Panc1 (cell line): ENCODE measurements around the gene MBNL2. TPM values are rescaled to one million over a fixed set of nuclear protein-coding genes. Genes with fewer than 3 reads are reported as not detected.
A peak's percentile ranks its signal among the peaks of the same experiment; 100 is the strongest.

Experiments
- ATAC-seq: fragments of 200-7000 bp; cut with Tn5 transposase; 2 replicates; pipeline ENCODE4 v1.9.1; 2020; ENCODE audit warnings: mild to moderate bottlenecking, moderate library complexity
- BruUV-seq: library from RNA; stranded (reverse); fragments of 400-500 nt; replicated peaks from 2 replicates; lab custom pipeline; 2021; lab: Mats Ljungman, UMichigan
- CTCF ChIA-PET: fragments of 300-600 bp; sonication (Branson Sonifier 250); formaldehyde crosslinking; loops from one replicate; lab custom pipeline; 2022; ENCODE audit warnings: antibody characterized with exemption; lab: Charles Lee
- POLR2A ChIA-PET: fragments of 300-600 bp; sonication (Branson Sonifier 250); formaldehyde crosslinking; loops from one replicate; lab custom pipeline; 2022; ENCODE audit warnings: antibody characterized with exemption; lab: Charles Lee
- DNase-seq: peaks from one replicate; pipeline ENCODE4 v3.0.0-alpha.2; 2010; ENCODE audit warnings: low read depth, low spot score
- H3K27ac ChIP-seq: 2 replicates; pipeline ENCODE4 v1.5.1; 2011; ENCODE audit warnings: mild to moderate bottlenecking, low read length, inconsistent platforms
- H3K27me3 ChIP-seq: fragments of 200-500 bp; sonication (Bioruptor generic); 2 replicates; pipeline ENCODE4 v1.6.0; 2014; ENCODE audit warnings: low read length, inconsistent platforms; ENCODE audit not compliant: control insufficient read depth, insufficient read depth
- H3K36me3 ChIP-seq: fragments of 200-500 bp; sonication (Bioruptor generic); 2 replicates; pipeline ENCODE4 v1.5.1; 2014; ENCODE audit warnings: inconsistent platforms, mild to moderate bottlenecking, low read length, moderate library complexity; ENCODE audit not compliant: control insufficient read depth, insufficient read depth
- H3K4me1 ChIP-seq: 2 replicates; pipeline ENCODE4 v1.5.1; 2011; ENCODE audit warnings: inconsistent platforms, mild to moderate bottlenecking, low read length, moderate library complexity; ENCODE audit not compliant: control insufficient read depth, insufficient read depth
- H3K4me3 ChIP-seq, 2 experiments: 2 replicates each; pipeline ENCODE4 v1.5.1; 2011 to 2012; ENCODE audit warnings: low read depth in 2 of 2, low read length in 2 of 2, mild to moderate bottlenecking in 2 of 2, inconsistent platforms in 1 of 2, moderate library complexity in 1 of 2
- H3K9me3 ChIP-seq: fragments of 200-500 bp; sonication (Bioruptor generic); 2 replicates; pipeline ENCODE4 v1.5.1; 2014; ENCODE audit warnings: low read depth, mild to moderate bottlenecking, inconsistent platforms, low read length, moderate library complexity; ENCODE audit not compliant: control insufficient read depth, insufficient read depth
- POLR2AphosphoS5 ChIP-seq: IDR thresholded peaks from 2 replicates; pipeline ENCODE4 v1.6.1; 2012; ENCODE audit warnings: mild to moderate bottlenecking, low read depth, low read length, moderate library complexity
- REST ChIP-seq, 2 experiments: IDR thresholded peaks; 2 replicates each; pipeline ENCODE4 v1.6.1; 2011 to 2012; ENCODE audit warnings: low read depth in 2 of 2, control low read depth in 1 of 2, low read length in 1 of 2, mild to moderate bottlenecking in 1 of 2, moderate library complexity in 1 of 2; ENCODE audit not compliant: insufficient read depth in 1 of 2
- SIN3A ChIP-seq: IDR thresholded peaks from 2 replicates; pipeline ENCODE4 v1.6.1; 2012; ENCODE audit warnings: low read depth, mild to moderate bottlenecking, low read length, moderate library complexity, borderline replicate concordance; ENCODE audit not compliant: insufficient read depth
- TCF7L2 ChIP-seq: IDR thresholded peaks from 2 replicates; pipeline ENCODE4 v1.6.1; 2011; ENCODE audit warnings: mild to moderate bottlenecking, low read depth, low read length, inconsistent platforms
- in situ Hi-C: cut with HindIII; loops from 2 replicates; pipeline ENCODE4 v1.10.0; 2016; ENCODE audit warnings: low sequenced_read_pairs, low pct_unique_long_range_greater_than_20kb
- intact Hi-C: fragments of 100-400 bp; cut with micrococcal nuclease; formaldehyde crosslinking; loops from one replicate; pipeline ENCODE4 v1.10.0; 2022; ENCODE audit not compliant: unreplicated experiment
- total RNA-seq: library from RNA; stranded (reverse); gene quantifications from one replicate; pipeline ENCODE4 v1.2.1, GENCODE V29; 2021; ENCODE audit not compliant: unreplicated experiment
- TF ChIP-seq, protein P1 (sequence below): fragments of 450-650 bp; IDR thresholded peaks from 2 replicates; pipeline ENCODE4 v1.5.1; 2017; ENCODE audit warnings: mild to moderate bottlenecking

MBNL2 gene
- total RNA-seq, 1 experiment from 2014 or later: 103 TPM

DNA sequence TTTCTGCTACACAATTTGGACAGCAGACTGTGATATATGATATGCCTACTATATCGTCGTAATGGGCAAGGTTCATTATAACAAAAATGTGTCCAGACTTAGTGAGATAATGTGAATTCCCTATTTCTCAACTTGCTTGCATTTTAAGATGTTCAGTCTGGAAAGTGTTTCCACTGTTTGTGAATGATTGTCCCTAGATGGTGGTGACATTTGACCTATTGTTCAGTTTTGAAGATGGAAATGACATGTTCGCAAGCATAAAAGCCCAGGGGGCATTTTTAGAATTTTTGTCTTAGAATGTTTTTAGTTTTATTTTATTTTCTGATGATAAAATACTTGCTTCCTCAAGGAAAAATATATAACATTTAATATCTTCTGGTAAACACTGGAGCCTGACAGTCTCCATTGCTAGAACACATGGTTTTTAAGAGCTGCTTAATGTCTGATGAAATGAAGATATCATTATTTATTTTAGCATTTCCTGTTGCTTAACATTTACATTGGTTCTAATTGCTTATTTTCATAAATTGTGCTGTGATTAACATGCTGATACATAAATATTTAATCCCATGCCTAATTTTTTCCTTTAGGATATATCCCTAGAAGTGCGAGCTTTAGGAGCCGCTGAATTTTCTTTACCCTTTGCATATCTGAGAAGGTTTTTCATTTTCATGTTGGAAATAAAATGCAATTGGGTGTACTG, 27.1 kb downstream of the MBNL2 start:
- Histone ChIP-seq H3K36me3 (peaks cover 4% of the 10 kb centered on the region; the same call in 1 of the 2 replicates), H3K9me3 (no peaks in the 10 kb centered on the region), H3K4me1 (peaks cover 85% of the 10 kb centered on the region), H3K27ac (peak overlapping the region; percentile 100), H3K27me3 (no peaks in the 10 kb centered on the region), H3K4me3 (peak overlapping the region in 1 of 2 experiments; percentile 1; a peak in 1 of 4 replicates)
- in situ Hi-C loops (no loop called here), intact Hi-C loops (no loop called here)
- no TSS peak for BruUV-seq
- ATAC-seq: no peak
- ChIA-PET CTCF (no interaction called here), POLR2A (interaction anchor here (1.4 kb wide), 1 partner anchor 27 kb away, joined by 3 read pairs; the partner anchor contains the start of gene MBNL2)
- 0 out of 2 replicates have a peak, but pooled peaks have one; percentile 10 for TF ChIP-seq POLR2AphosphoS5
- peak; percentile 18; the same call in 1 of the 2 replicates for TF ChIP-seq TCF7L2
- TF ChIP-seq, protein P1, sequence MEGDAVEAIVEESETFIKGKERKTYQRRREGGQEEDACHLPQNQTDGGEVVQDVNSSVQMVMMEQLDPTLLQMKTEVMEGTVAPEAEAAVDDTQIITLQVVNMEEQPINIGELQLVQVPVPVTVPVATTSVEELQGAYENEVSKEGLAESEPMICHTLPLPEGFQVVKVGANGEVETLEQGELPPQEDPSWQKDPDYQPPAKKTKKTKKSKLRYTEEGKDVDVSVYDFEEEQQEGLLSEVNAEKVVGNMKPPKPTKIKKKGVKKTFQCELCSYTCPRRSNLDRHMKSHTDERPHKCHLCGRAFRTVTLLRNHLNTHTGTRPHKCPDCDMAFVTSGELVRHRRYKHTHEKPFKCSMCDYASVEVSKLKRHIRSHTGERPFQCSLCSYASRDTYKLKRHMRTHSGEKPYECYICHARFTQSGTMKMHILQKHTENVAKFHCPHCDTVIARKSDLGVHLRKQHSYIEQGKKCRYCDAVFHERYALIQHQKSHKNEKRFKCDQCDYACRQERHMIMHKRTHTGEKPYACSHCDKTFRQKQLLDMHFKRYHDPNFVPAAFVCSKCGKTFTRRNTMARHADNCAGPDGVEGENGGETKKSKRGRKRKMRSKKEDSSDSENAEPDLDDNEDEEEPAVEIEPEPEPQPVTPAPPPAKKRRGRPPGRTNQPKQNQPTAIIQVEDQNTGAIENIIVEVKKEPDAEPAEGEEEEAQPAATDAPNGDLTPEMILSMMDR: no peak
- no peak for TF ChIP-seq SIN3A
- no peak for TF ChIP-seq REST (IDR thresholded peaks at IDR 0.05; ENCODE audit: insufficient read depth in 1 of 2, low read depth in 2 of 2, low read length in 1 of 2)
- no peak for DNase-seq

DNA sequence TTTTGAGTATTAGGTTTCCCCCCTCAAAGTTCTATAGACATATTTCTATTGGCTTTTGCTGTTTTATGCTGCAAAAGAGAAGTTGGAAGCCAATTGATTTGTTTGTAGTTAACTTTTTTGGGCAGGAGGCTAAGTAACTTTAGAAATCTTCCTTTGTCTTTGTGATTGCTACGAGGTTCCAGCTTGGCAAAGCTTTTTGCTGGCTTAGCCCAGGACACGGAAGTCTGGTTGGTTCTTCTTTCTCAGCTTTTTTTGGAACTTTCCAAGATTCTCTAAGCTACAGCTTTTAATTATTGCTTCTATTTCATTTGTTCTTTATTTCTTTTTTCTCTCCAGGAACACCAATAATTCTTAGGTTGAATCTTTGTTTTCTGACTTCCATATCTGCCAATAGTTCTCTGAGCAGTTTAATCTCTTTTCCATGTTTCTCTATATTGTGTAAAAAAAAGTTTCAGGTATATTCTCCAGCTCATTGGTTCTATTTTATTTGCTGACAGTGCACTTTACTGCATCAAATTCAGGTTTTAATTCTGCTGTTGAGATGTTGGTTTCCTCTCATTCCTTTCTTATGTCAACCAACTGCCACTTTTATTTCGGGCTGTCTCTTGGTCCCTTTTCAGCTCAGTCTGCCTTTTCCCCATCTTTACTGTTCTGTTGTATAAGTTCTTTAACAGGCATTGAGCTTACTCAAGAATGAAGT, 27.8 kb downstream of the MBNL2 start:
- no peaks in the 10 kb centered on the region for H3K27me3 ChIP-seq
- in situ Hi-C loops (no loop called here), intact Hi-C loops (no loop called here)
- BruUV-seq: no TSS peak
- peaks cover 85% of the 10 kb centered on the region for H3K4me1 ChIP-seq
- ATAC-seq: no peak
- DNase-seq: no peak
- peak overlapping the region; percentile 100 for H3K27ac ChIP-seq
- peaks cover 2% of the 10 kb centered on the region; the same call in 1 of the 2 replicates for H3K36me3 ChIP-seq
- peak overlapping the region in 1 of 2 experiments; percentile 5; a peak in 1 of 4 replicates for H3K4me3 ChIP-seq
- TF ChIP-seq REST (IDR thresholded peaks at IDR 0.05; ENCODE audit: insufficient read depth in 1 of 2, low read depth in 2 of 2, low read length in 1 of 2): no peak
- no peak for TF ChIP-seq POLR2AphosphoS5
- no peak for TF ChIP-seq TCF7L2
- no peaks in the 10 kb centered on the region for H3K9me3 ChIP-seq
- CTCF ChIA-PET: no interaction called here
- POLR2A ChIA-PET: no interaction called here
